Cerebellar cortex (tissue), 1 donor: Measurements from ENCODE around the gene TBX1.
"Not testable (repeated sequence)": the region's sequence is repeated elsewhere in the genome, so short reads cannot be mapped to it uniquely, and the experiment has no call there.

Experiments used
- DNase-seq: peaks from one replicate; pipeline ENCODE4 v3.0.0-alpha.2; 2015; ENCODE audit warnings: low spot score

Gene TBX1

GRCh38 chr22:19784384-19785175 is 24.0 kb downstream of the TBX1 start:
- no peak for DNase-seq

DNA sequence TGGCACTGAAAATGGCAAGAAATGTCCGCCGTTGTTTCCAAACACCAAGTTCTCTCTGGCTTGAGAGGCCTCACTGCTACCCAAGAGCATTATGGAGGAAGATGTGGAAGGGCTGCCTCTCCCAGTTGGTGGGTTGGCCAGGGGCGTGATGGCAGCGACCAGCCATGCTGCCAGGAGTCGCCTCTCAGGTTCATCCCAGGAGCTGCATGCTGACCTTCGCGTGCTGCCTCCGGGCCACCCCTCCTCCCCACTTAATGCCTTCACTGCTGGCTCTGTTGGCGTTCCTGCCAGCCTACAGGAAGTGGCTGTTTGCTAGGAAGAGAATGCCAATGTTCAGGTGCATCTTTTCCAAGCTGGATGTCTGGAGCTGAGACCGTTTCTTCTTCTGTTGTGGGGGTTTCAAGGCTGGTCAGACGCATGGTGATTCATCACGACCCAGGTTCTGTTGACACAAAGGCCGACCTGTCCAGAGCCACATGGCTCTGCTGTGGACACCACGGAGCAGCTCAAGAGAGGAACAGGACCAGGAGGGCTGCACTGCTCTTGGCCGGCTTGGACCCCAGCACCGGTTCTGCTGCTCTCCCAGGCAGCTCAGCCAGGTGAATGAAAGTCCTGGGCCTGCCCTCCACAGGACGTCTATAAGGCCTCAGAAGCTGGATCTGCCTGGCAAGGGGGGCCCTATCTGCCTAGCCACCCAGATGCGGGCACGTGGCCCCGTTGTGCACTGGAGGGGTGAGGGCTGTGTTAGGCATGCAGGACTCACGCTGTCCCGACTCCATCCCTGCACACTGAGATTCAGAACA is 25.1 kb downstream of the TBX1 start:
- no peak for DNase-seq

DNA sequence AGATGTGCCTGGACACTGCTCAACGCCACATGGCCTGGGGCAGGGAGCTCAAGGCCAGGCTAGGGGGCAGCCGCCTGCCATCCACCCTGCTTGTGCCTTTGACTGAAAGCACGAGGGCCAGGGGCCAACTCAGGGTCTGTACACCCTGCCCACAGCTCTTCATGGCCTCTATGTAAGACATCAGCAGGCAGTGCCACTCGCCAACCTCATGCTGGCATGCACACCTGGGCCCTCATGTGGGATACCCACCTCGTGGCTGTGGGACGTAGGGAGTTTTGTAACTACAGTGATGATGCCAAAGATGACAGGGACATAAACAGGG is 25.6 kb downstream of the TBX1 start:
- DNase-seq, result no peak

DNA sequence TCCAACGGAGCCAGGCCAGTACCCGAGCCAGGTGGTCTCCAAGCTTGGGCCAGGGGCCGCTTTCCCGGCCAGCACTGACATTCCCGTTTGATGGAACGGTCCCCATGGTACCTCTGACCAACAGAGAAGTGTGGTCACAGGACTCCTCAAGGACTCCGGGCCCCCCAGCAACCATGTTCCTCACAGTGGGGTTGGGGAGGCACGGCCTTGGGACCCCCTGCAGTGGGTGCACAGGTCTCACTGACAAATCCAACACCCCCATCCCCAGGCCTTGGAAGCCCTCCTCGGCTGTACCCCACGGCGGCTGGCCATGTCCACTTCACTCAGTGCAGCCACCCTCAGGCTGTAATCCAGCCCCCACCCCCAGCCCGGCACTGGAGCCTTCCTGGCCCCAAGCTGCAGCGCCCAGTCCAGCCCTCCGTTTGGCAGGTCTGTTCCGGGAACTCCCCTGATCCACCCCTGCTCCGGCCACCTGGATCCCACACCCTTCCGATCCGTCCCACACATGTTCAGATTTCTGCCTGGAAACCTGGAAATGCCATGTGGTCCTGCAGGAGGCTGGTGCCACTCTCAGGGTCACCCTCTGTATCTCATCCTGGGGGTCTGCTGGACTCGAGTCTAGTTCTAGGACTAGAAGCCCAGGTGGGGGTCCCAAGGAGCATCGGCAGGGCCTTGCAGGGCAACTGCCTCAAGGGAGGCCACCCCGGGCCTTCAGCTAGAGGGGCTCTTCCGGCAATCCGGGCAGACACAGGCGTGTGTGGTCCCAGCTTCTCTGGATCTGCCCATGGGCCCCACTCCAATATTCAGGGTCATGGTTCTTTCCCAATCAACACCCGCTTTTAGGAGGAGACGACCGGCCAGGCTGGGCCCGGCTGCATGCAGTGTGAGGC is 26.6 kb downstream of the TBX1 start:
- DNase-seq, result no peak

DNA sequence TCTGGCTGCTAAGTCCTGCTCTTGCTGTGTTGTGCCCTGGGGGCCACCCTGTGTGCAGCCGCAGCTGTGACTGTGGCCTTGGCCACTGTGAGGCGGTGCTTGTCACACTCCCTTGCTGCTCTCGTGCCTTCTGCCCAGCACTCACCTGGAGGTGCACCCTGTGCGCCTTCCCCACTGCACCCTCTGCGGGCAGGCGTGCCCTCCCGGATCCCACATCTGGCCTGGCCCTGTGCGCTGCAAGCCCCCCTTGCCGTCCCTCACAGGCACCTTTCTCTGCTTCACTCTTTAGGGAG is 27.2 kb downstream of the TBX1 start:
- DNase-seq, result no peak

DNA sequence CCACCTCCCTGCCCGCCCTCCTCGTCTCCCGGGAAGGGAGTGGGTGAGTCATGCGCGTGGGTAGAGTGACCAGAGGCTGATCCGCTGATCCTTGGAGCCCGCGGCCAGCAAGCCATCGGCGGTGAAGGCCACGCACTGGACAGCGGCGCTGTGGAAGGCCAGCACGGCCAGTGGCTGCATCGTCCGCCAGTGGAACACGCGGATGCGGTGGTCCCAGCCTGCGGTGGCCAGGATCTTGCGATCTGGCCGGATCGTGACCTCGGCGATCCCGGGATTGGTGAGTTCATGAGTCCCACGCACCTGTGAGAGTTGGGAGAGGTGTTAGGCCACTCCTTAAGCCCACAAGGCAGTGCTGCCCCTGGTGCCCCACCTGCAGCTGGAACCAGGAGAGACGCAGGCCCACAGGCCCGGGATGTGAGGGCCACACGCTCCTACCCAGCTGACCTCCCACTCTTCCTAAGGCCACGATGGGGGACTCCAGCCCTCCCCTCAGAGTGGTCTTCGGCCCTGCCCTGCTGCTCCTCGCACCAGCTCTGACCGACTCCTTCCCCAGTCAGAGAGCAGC is 28.2 kb downstream of the TBX1 start:
- DNase-seq, result no peak

DNA sequence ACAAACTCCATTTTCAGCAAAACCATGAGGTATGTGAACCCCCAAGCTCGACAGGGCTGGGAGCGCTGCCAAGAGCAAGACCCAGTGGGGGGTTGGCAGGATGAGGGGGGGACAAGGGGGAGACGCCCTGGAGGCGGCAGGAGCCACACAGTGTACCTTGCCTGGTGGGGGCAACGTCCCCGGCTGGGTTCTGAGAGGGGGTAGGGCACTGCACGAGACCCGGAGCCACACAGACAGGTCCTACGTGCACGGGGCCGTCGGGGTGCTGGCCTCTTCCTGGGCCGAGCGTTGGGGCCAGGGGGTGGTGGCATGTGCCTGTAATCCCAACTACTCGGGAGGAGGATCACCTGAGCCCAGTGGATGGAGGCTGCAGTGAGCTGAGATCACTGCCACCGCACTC is 28.8 kb downstream of the TBX1 start:
- no peak for DNase-seq

DNA sequence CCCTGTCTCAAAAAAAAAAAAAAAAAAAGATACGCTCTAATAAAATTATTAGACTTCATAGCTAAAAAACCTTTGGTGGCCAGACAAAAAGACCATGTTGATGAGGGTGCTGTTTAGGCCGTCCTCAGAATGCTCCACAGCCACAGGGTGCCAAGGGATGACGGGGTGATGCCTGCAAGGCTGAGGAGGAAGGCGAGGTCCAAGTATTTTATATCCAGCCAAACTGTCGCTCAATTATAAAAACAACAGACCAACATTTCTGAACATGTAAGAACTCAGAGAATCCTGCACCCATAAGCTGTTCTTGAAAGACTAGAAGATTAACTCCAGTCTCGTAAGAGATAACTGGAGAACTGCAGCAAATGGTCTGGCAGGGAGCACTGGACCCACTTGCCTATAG is 29.2 kb downstream of the TBX1 start:
- DNase-seq, result no peak

DNA sequence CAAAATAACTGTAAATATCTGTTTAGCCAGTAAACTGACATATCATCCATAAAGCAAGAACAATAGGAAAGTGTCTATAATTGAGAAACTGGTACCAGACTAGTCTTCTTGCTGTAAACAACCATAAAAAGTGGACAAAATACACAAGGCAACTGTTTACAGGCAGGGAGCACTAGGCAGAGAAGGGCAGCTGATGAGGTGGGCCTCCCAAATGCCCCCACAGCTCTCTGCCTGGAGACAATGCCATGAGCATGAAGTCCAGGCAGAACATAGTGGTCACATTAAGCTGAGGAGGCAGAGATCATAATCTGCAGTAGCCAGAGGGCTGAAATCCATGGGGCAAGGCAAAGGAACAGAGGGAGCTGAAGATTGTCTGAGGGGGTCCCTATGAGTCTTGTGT is 30.7 kb downstream of the TBX1 start:
- no peak for DNase-seq

GRCh38 chr22:19791894-19792293 is 31.3 kb downstream of the TBX1 start:
- DNase-seq, result no peak

DNA sequence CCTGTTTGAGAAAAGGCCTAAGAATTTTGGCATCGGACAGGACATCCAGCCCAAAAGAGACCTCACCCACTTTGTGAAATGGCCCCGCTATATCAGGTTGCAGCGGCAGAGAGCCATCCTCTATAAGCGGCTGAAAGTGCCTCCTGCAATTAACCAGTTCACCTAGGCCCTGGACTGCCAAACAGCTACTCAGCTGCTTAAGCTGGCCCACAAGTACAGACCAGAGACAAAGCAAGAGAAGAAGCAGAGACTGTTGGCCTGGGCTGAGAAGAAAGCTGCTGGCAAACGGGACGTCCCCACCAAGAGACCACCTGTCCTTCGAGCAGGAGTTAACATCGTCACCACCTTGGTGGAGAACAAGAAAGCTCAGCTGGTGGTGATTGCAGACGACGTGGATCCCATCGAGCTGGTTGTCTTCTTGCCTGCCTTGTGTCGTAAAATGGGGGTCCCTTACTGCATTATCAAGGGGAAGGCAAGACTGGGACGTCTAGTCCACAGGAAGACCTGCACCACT is 31.9 kb downstream of the TBX1 start:
- not testable (repeated sequence) for DNase-seq

DNA sequence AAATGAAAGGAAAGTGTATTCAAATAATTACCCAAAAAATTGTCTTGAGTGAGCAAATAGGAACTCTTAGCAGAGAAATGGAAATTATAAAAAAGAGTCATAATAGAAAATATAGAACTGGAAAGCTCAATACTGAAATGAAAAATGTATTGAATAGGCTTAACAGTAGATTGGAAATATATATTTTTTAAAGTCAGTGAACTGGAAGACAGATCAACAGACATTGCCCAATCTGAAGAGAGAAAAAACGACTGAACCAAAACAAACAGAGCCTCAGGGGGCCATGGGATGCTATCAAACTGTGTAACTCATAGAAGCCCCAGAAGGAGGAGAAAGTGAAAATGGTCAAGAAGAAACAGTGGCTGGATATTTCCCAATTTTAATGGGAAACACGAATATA is 32.6 kb downstream of the TBX1 start:
- DNase-seq, result no peak

DNA sequence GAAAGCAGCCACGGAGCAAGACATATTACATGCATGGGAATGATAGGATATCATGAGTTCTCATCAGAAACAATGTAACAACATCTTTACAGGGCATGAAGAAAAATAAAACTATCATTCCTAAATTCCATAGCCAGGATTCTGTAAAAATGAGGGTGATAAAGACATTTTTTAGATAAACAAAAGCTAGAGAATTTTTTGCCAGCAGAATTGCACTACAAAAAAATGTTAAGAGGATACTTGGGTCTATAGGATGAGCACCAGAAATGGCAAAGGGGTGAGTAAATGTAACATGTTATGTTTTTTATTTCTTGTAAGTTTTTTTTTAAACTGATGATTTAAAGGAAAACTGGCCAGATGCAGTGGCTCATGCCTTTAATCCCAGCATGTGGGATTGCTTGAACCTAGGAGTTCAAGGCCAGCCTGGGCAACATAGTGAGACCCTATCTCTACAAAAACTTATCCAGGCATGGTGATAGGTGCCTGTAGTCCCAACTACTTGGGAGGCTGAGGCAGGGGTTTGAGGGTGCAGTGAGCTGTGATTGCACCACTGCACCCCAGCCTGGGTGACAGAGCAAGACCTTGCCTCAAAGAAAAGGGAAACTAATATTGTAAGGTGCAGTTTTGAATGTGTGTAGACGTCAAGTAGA is 33.2 kb downstream of the TBX1 start:
- no peak for DNase-seq

DNA sequence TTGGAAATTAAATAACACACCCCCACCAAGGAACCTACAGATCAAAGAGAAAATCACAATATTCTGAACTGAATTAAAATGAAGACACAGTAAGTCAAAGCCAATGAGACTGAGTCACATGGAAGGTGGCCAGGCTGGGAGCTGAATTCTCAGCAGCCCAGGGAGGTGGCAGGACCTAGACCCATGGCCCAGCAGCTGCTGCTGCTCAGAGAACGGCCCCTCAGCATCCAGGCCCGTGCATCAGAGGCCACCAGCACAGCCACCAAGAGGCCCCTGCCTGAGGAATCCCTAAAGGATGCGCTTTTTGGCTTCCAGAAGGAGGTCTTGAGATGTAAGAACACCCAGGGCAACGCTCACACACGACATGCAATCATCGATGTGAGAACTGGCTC is 35.0 kb downstream of the TBX1 start:
- DNase-seq, result no peak

DNA sequence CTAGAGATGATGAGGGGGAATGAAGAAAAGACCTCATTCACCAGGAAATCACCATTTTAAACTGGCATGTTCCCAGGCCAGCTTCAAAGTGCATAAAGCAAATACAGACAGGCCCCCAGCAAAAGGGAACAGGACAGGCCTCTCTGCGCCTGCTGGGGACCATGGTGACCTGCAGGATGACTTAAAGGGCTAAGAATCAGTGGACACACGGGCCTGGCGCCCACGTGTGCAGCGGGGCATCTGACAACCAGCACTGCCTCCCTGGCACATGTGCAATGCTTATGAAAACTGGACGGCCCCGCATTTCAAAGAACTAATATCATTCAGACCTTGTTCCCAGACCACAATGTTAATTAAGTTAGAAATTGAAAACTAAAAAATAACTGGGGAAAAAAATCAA is 35.6 kb downstream of the TBX1 start:
- no peak for DNase-seq

DNA sequence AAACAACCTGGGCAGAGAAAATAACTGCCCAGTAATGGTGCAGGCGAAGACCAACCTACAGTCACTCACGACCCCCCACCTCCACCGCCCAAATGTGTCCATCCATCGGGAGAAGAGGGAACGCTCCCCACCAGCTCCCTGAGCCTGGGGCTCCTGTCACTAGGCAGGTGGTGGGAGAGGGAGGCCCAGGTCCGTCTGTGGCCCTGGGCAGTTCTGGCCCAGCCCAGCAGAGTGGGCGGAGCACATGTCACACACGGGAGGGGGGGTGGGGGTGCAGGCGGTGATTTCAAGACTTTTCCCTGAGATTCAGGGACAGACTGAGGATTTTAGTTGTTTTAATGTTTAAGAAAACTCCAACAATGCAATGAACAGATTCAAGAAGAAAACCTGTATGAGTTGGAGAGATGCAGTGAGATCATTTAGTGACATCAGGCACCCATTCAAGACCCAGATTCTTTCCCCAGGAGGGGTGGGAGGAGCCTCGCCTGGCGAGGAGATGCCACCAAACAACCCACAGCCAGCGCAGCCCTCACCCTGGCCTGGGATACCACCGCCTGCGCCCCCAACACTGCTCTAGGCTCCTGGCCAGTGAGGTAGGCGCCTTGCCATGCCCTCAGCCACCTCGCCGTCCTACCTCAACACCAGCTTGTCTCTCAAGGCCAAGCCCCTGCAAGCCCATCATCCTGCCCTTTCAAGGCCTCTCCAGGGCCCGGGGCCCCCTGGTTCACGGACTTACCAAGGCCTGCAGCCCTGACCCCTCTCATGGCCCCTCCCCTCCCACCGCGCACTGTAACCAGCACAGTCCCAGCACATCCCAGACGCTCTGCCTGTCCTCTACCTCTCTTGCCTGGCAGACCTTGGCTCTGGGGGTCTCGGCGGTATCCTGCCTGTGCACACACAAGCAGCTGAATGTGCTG is 36.8 kb downstream of the TBX1 start:
- DNase-seq, result no peak

DNA sequence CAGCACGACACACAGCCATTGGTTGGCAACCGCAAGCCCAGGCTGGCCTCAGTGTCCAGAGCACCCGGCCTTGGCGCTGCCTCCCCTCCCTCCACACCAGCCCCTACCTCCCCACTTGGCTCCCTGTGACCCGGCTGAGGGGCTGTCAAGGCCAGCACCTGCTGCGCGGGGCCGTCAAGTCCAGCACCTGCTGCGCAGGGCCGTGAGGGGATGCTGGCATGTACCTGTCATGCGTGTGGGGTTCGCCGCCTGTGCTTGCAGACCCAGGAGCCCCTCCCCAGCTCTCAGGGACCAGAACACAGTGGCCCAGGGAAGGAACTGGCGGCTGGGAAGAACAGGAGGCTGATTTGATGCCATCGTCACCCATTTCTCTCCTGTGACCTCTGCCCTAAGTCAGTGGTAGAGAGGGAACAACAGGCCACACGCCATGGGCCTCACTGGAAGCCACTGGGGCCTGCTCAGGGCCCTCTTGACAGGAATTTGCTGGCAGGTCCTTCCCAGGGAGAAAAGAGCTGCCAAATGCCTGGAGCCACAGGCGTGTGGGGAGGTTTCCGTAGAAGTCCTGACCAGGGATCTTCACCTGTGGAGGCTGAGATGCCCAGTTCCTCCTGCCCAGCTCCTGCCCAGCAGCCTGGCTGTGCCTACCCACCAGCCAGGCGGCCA is 37.6 kb downstream of the TBX1 start:
- no peak for DNase-seq

DNA sequence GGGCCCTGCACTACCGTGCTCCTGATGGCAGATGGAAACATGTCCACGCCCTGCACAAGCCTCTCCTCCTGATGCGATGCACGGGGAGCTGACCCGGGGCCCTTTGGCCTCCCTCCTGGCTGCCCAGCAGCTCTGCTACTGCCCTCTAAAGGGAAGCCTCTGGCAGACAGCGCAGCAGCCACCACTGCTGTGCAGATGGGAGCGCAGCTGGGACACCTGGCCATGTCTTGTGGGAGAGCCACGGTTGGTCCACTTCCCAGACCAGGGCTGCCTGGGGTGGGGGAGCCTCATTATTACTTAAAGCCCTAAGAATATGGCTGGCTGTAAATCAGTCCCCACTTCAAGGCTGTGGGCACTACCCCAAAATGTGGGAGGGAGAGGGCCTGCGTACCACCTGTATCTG is 38.3 kb downstream of the TBX1 start:
- no peak for DNase-seq

DNA sequence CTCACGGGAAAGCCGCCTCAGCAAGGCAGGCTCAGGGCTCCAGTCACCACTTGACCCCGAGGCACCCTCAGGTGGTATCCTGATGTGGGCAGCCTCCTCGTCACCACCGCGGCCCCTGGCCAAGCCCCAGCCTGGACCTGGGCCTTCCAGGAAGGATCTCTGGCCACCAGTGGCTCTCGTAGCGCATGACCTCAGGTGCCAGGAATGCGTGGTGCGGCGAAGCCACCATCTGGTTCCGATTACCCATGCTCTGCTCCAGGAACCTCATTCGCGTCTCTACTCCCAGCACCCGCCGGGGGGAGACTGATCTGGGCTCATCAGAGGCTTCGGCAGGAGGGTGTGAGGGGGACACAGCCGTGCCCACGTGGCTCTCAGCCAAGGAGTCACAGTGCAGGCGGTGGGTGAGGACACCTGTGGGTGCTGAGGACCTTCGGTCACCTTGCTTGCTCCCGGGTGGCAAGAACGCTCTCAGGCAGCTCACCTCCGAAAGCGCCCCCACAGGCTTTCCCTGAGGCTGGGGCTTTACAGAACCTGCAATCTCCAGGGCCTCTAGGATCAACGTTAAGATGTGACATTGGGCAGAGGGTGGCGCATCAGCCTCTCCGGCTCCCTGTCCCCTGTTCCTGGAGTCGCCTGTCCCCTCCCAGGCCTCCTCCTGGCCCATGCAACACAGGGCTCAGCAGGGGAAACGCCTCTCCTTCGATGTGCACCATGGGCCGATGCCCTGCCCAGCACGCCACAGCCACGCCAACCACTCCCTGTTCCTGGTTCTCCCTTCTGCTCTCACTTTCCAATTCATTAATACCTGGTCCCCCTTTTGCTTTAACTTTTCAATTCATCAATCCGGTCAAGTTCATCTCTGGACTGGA is 39.0 kb downstream of the TBX1 start:
- DNase-seq, result peak; percentile 14
